Calu3 (cell line): Measurements from ENCODE around the gene OCIAD2. TPM values are rescaled to one million over a fixed set of nuclear protein-coding genes. Genes with fewer than 3 reads are reported as not detected.
"Not testable (repeated sequence)": the region's sequence is repeated elsewhere in the genome, so short reads cannot be mapped to it uniquely, and the experiment has no call there.

Source experiments
- BruUV-seq: library from RNA; stranded (reverse); fragments of 400-500 nt; replicated peaks from 2 replicates; lab custom pipeline; 2021; lab: Mats Ljungman, UMichigan
- CTCF ChIA-PET: fragments of 300-600 bp; sonication (Branson Sonifier 250); formaldehyde crosslinking; loops from one replicate; lab custom pipeline; 2022; ENCODE audit warnings: antibody characterized with exemption; lab: Charles Lee
- DNase-seq: peaks from one replicate; pipeline ENCODE4 v3.0.0; 2022
- H3K27ac Mint-ChIP-seq: one replicate; pipeline ENCODE4 v1.8.0; 2022; ENCODE audit warnings: mixed read lengths; ENCODE audit not compliant: unreplicated experiment
- H3K27me3 Mint-ChIP-seq: one replicate; pipeline ENCODE4 v1.8.0; 2022; ENCODE audit warnings: mixed read lengths; ENCODE audit not compliant: unreplicated experiment
- H3K36me3 Mint-ChIP-seq: one replicate; pipeline ENCODE4 v1.8.0; 2022; ENCODE audit warnings: mild to moderate bottlenecking, moderate library complexity, mixed read lengths; ENCODE audit not compliant: insufficient read depth, unreplicated experiment
- H3K4me1 Mint-ChIP-seq: one replicate; pipeline ENCODE4 v1.8.0; 2022; ENCODE audit warnings: mild to moderate bottlenecking, low read depth, mixed read lengths; ENCODE audit not compliant: unreplicated experiment
- H3K4me3 Mint-ChIP-seq: one replicate; pipeline ENCODE4 v1.8.0; 2022; ENCODE audit warnings: mild to moderate bottlenecking, low read depth, moderate library complexity, mixed read lengths; ENCODE audit not compliant: unreplicated experiment
- H3K9me3 Mint-ChIP-seq: one replicate; pipeline ENCODE4 v1.8.0; 2022; ENCODE audit warnings: low read depth, mixed read lengths; ENCODE audit not compliant: unreplicated experiment
- intact Hi-C: fragments of 100-400 bp; cut with micrococcal nuclease; formaldehyde crosslinking; loops from one replicate; pipeline ENCODE4 v1.10.0; 2022; ENCODE audit not compliant: unreplicated experiment
- total RNA-seq: library from RNA; stranded (reverse); gene quantifications from 2 replicates; pipeline ENCODE4 v1.2.3, GENCODE V29; 2022
- TF ChIP-seq, protein P1 (sequence below): fragments of 200-600 bp; IDR thresholded peaks from one replicate; pipeline ENCODE4 v1.8.0; 2022; ENCODE audit warnings: antibody characterized with exemption; ENCODE audit not compliant: unreplicated experiment

The OCIAD2 gene
- total RNA-seq, 1 experiment from 2014 or later = 182 TPM

DNA sequence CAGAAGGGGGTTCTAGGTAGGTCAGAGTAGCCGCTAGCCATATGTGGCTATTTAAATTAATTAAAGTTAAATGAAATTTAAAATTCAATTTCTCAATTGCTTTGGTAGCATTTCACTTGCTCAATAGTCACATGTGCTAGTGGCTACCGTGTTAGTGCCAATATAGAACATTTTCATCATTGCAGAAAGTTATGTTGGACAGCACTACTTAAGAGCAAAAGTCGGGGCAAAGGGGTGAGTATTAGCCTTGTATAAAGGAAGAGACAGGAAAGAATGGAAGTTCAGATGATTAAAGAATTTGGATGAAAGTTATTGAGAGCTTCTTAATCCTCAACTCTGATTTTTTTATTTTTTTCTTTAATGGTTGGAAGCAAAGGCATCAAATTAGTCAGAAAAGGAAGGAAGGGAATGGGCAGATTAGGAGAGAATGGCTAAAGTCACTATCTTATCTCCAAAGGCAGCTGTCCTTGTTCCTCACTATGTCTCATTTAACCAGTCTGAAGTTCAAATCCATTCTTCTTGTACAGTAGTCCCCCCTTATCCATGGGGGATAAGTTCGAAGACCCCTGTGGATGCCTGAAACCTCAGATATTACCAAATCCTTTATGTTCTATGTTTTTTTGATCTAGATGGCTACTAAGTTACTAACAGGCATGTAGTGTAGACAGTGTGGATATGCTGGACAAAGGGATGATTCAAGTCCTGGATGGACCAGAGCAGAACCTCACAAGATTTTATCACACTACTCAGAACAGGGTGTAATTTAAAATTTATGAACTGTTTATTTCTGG, 52.8 kb downstream of the OCIAD2 start:
- intact Hi-C loops = no loop called here
- H3K4me3 Mint-ChIP-seq = no peak overlapping the region
- CTCF ChIA-PET = no interaction called here

DNA sequence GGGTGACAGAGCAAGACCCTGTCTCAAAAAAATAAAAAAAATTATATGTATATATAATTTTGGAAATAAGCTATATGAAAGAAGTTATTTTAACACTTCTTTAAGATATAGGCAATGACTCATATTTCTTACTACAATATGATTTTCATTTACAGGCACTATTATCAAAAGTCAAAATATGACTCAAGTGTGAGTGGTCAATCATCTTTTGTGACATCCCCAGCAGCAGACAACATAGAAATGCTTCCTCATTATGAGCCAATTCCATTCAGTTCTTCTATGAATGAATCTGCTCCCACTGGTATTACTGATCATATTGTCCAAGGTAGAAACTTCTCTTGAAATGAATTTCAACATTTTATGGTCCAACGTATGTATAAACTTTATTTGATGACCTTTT, 54.9 kb downstream of the OCIAD2 start:
- DNase-seq = no peak

More for the DNA sequence above, 52.8 kb downstream of the OCIAD2 start:
- Mint-ChIP-seq H3K27ac (no peak overlapping the region), H3K36me3 (peaks cover 14% of the 10 kb centered on the region), H3K27me3 (no peaks in the 10 kb centered on the region), H3K9me3 (no peaks in the 10 kb centered on the region), H3K4me1 (no peaks in the 10 kb centered on the region)
- DNase-seq = no peak
- no TSS peak for BruUV-seq
- TF ChIP-seq, protein P1, sequence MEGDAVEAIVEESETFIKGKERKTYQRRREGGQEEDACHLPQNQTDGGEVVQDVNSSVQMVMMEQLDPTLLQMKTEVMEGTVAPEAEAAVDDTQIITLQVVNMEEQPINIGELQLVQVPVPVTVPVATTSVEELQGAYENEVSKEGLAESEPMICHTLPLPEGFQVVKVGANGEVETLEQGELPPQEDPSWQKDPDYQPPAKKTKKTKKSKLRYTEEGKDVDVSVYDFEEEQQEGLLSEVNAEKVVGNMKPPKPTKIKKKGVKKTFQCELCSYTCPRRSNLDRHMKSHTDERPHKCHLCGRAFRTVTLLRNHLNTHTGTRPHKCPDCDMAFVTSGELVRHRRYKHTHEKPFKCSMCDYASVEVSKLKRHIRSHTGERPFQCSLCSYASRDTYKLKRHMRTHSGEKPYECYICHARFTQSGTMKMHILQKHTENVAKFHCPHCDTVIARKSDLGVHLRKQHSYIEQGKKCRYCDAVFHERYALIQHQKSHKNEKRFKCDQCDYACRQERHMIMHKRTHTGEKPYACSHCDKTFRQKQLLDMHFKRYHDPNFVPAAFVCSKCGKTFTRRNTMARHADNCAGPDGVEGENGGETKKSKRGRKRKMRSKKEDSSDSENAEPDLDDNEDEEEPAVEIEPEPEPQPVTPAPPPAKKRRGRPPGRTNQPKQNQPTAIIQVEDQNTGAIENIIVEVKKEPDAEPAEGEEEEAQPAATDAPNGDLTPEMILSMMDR = no peak

DNA sequence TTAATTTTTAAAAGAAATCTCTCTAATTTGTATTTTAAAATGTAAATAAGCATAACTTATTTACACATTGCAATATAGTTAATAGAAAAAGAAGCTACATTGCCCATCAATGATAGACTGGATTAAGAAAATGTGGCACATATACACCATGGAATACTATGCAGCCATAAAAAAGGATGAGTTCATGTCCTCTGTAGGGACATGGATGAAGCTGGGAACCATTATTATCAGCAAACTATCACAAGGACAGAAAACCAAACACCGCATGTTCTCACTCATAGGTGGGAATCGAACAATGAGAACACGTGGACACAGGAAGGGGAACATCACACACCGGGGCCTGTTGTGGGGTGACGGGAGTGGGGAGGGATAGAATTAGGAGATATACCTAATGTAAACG, 57.8 kb downstream of the OCIAD2 start:
- H3K27ac Mint-ChIP-seq, H3K4me3 Mint-ChIP-seq, DNase-seq, CTCF ChIA-PET, H3K4me1 Mint-ChIP-seq, BruUV-seq, H3K9me3 Mint-ChIP-seq, H3K27me3 Mint-ChIP-seq: not testable (repeated sequence)
- intact Hi-C loops = loop anchor here (10.0 kb wide), 1 partner anchor 274 kb away; no protein-coding TSS in a partner anchor
- H3K36me3 Mint-ChIP-seq = peaks cover 13% of the 10 kb centered on the region

More for the DNA sequence above, 54.9 kb downstream of the OCIAD2 start:
- Mint-ChIP-seq H3K9me3 (no peaks in the 10 kb centered on the region), H3K27ac (no peak overlapping the region), H3K4me1 (no peaks in the 10 kb centered on the region), H3K36me3 (peaks cover 10% of the 10 kb centered on the region), H3K27me3 (no peaks in the 10 kb centered on the region), H3K4me3 (no peak overlapping the region)
- TF ChIP-seq, protein P1 = no peak
- CTCF ChIA-PET = no interaction called here
- no TSS peak for BruUV-seq
- intact Hi-C loops = no loop called here

DNA sequence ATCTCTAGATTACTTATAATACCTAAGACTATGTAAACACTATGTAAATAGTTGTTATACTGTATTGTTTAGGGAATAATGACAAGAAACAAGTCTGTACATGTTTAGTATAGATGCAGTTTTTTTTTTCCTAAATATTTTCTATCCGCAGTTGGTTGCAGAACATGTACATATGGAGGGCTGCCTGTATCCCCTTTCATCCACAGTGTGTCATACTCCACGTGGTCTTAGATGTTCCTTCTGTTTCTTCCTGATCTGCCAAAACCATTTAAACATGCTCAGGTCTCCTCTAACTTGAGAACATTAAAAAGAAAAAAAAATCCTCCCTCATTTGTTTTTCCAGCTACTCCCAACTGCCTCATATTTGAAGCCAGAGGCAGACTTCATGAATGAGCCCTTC, 61.7 kb downstream of the OCIAD2 start:
- intact Hi-C loops = loop anchor here (10.0 kb wide), 1 partner anchor 270 kb away; no protein-coding TSS in a partner anchor

More for the DNA sequence above, 61.7 kb downstream of the OCIAD2 start:
- Mint-ChIP-seq H3K27ac (no peak overlapping the region), H3K4me3 (no peak overlapping the region), H3K36me3 (peaks cover 5% of the 10 kb centered on the region), H3K9me3 (no peaks in the 10 kb centered on the region), H3K27me3 (no peaks in the 10 kb centered on the region), H3K4me1 (no peaks in the 10 kb centered on the region)
- BruUV-seq = no TSS peak
- TF ChIP-seq, protein P1 = no peak
- CTCF ChIA-PET = no interaction called here
- no peak for DNase-seq
